Measurements from ENCODE around the gene PDPK1.

Gene PDPK1

GRCh38 chr16:2507665-2508064 lies 30.2 kb upstream of the PDPK1 start:
- DNase-seq, result no peak

DNA sequence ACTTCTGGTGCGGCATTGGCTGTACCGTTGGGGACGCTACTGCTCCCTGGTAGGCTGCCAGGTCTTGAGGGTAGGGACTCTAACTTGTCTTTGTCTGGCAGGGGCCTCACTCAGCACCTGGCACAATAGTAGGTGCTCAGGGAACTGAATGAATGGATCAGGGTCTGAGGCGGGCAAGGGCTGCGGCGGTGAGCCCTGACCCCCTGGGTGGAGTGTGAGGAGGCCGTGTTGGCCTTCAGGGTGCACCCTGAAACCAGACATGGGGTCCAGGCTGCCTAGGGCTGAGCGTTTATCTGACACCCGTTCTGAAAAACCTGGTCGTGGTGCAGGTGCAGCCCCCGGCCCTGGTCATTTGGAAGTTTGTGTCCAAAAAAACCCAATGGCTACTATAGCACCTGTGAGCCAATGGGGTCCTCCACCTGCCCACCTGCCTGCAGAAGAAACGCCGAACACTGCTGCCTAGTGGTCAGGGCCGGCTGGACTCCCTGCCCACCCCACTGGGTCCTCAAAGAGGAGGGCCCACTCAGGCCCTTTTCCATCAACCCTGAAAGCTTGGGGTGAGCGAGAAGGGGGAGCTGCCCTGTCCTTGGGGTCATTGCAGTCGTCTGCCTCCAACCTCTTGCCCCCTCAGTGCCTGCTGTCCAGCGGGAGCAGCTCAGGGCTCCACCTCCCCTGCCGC lies 29.0 kb upstream of the PDPK1 start:
- DNase-seq, result no peak

- DNase-seq, result no peak
These were observed 26.6 kb upstream of the PDPK1 start for GRCh38 chr16:2511128-2511800.

GRCh38 chr16:2511996-2512734 lies 25.7 kb upstream of the PDPK1 start:
- no peak for DNase-seq

DNA sequence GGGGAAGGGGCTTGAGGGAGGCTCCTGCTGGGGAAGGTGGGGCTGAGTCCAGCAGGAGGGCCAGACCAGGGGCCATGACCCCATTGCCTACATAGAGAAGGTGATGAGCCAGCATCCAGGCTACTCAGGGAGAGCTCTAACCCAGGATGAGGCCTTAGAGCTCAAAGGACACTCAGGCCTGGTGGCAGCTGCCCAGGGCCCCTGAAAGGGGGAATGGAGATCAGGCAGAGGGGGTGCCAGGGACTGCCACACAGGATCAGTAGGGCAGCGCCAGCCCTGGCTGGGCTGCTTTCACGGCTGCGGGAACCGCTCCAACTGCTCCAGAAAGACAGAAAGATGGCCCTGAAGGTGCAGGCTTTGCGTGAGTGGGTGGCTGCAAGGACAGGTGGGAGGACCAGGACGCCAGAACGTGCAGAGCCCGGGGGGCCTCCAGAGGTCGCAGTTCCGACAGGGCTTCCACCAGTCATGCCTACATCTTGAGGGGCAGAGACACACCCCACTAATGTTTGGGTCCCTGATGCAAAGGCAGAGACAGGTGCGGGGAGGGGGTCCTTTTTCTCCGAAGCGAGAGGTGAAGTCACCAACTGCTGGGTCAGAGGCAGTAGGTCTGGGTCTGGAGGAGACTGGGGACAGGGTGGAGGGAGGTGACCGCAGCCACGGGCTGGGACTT lies 25.0 kb upstream of the PDPK1 start:
- DNase-seq, result no peak

GRCh38 chr16:2513405-2514332 lies 24.2 kb upstream of the PDPK1 start, which contains the start of gene ATP6V0C:
Gene ATP6V0C (plus strand): TSS chr16:2513952. CDS start chr16:2514104, 152 bp downstream.
- DNase-seq, result peak; percentile 92

GRCh38 chr16:2514333-2515179 lies 23.3 kb upstream of the PDPK1 start:
- DNase-seq, result peak; percentile 25

- no peak for DNase-seq
These were observed 22.5 kb upstream of the PDPK1 start for GRCh38 chr16:2515180-2515851.

- DNase-seq, result no peak
These were observed 21.2 kb upstream of the PDPK1 start for GRCh38 chr16:2516391-2517240.

DNA sequence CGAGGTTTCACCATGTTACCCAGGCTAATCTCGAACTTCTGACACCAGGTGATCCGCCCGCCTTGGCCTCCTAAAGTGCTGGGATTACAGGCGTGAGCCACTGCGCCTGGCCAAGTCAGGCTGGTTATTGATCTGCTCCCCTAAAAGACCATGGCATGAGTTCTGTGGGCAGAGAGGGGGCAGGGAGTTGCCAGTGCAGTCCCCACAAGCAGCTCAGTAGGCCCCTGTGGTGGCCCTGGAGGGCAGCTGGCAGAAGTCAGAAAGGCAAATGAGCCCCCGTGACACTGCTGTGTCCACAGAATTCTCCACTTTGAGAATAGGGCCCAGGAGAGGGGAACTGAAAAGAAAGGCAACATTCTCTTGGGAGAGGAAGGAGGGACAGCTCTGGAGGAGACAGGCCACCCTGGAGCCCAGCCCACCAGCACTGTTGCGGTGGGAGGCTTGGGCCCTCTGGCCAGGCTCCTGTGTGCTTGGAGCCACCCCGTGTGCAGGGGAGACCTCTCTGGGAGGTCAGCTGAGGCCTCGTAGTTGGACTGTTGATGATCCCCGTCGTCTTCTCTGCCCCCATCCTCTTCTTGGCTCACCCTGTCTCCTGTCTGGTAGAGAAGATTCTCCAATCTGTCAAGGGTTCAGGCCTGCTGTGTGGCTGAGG lies 19.7 kb upstream of the PDPK1 start:
- DNase-seq, result no peak

- no peak for DNase-seq
These were observed 18.8 kb upstream of the PDPK1 start for GRCh38 chr16:2518823-2519710.

DNA sequence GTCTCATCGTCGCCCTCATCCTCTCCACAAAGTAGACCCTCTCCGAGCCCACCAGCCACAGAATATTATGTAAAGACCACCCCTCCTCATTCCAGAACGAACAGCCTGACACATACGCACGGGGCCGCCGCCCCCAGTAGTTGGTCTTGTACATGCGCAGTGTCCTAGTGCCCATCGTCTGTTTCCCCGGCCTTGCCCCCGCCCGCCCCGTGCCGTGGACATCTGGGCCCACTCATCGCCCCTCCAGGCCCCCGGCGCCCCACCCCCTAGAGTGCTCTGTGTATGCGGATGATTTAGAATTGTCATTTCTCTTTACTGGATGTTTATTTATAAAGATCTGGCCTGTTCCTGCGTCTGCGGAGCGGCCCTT lies 18.1 kb upstream of the PDPK1 start:
- DNase-seq, result no peak

DNA sequence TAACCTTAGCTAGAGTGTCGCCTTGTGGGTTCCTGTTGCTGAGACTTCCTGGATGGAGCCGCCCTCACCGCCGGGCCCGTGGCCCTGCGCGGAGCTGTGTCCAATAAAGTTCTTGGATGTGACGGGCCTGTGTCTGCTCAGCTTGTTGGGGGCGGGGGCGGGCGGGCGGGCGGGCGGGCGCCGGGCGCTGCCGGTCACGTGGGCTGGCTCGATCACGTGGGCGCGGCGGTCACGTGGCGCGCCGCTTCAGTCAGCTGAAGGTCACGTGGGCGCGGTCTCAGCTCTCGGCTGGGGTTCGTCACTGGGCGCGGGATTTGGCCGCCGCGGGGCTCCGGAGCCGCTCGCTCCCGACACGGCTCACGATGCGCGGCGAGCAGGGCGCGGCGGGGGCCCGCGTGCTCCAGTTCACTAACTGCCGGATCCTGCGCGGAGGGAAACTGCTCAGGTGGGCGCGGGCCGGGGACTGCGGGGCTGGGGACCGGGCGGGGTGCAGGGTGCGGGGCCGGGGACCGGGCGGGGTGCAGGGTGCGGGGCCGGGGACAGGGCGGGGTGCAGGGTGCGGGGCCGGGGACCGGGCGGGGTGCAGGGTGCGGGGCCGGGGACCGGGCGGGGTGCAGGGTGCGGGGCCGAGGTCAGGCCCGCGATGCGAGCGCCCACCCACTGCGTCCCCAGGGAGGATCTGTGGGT lies 17.6 kb upstream of the PDPK1 start, which contains the start of gene AMDHD2:
AMDHD2 (plus strand) TSS at position 275 of the 687 bp plus-strand sequence; CDS start at position 363, 88 bp downstream.
- DNase-seq, result peak; percentile 91

GRCh38 chr16:2520784-2521531 lies 16.9 kb upstream of the PDPK1 start:
- peak; percentile 54 for DNase-seq

GRCh38 chr16:2523801-2524231 lies 14.0 kb upstream of the PDPK1 start:
- DNase-seq, result no peak

GRCh38 chr16:2524339-2524938 lies 13.4 kb upstream of the PDPK1 start:
- DNase-seq, result no peak

Data from activated CD4-positive, alpha-beta T cell treated with anti-CD3 and anti-CD28 coated beads, Interleukin-2, amount 50 U/mL, for 16 hours (primary cell).